Measurements from ENCODE around the gene NCCRP1.
A peak's percentile ranks its signal among the peaks of the same experiment; 100 is the strongest.

The NCCRP1 gene

DNA sequence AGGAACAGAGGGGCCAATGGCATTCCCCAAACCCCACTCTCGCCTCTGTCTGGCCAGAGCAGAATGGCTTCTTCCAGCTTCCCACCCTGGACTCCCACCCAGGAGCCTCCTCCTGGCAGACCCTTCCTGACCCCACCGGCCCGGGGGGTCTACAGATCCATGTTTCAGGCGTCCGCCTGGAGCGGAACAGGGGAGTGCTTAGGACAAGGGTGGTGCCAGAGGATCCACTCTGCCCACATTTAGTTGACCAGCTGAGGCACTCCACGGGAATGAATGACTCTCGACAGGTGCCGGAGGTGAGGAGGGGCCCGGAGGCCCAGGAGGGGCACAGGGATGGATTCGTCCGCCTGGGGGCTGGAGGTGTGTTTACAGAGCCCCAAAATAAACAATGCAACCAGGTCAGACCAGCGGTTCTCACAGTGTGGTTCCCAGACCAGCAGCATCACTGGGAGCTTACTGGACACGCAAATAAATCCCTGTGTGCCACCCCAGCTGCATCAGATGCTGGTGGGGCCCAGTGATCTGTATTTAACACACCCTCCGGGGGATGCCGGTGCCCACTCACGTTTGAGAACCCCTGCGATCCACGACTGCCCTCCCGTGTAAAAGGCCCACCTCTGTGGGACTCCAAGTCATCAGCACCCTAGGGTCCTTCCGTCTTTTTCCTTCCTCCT is 15.1 kb upstream of the NCCRP1 start:
- DNase-seq: no peak

DNA sequence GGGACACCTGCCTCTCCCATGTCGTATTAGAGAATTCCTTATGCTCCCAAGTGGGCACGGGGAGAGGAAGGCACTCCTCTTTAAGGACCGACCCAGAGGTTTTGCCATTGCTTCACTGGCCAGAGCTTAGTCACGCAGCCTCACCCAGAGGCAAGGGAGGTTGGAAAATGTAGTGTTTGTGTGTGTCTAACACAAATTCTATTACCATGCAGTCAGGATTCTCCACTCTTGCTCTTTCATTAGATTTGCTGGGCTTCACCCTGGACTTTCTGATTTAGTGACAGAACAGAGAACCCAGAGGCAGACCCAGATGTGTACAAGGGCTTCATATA is 14.6 kb upstream of the NCCRP1 start:
- no peak for DNase-seq

DNA sequence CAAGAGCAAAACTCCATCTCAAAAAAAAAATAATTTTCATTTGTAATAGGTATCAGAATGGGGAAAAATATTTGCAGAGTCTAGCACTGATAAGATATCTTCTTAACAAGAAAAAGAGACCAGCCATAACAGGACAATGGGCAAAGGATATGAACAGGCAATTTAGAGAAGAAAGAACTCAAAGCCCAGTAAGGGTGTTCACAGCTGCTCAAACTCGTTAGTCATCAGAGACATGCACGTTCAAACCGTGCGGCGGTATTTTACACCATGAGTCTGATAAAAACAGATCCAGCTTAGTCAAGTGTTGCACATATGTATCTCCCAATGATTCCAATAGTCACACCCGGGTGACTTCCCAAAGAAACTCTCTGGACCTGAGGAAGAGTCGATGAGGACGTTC is 13.7 kb upstream of the NCCRP1 start:
- no peak for DNase-seq

DNA sequence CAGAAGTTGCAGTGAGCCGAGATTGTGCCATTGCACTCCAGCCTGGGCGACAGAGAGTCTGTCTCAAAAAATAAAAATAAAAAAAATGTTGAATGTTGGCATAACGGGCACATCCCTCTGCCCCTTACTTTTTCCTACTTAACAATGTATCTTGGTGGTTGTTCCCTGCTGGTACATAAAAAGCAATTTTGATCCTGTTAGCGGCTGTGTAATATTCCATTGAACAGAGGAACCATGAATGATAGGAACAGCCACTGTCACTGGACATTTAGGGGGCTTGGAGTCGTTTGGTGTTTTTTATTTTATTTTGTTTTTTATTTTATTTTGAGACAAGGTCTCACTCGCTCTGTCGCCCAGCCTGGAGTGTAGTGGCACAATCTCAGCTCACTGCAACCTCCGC is 10.4 kb upstream of the NCCRP1 start:
- no peak for DNase-seq

DNA sequence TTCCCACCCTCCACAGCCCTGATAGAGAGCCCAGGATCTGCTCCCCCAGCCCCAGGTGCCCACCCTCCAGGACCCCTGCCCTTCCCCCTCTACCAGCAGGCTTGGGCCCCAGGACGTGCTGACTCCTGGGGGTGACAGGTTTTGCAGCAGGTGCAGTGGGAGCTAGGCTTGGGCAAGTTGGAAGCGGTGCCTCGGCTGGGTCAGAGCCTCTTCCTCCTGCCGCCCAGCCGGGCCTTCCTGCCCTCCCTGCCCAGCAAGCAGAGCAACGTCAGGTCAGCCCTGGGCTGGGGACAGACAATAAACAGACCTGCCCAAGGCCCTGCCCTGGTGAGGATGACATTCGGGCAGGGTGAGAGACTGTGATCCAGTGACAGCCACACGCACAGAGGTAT is 9.2 kb upstream of the NCCRP1 start:
- no peak for DNase-seq

DNA sequence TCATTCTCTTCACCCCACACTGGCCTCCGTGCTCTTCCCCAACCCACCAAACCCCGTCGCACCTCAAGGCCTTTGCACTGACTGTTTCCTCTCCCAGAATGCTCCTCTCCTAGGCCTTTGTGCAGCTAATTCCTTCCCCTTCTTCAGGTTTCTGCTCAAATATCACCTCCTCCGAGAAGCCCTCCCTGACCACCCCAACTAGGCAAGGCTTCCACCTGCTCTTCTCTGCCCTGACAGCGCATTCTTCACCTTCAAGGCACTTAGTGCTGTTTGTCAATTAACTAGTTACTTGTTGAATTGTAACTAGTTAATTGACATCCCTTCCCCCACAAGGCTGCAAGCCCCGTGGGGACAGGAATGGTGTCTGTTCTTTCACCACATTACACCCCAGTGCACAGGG is 7.8 kb upstream of the NCCRP1 start:
- no peak for DNase-seq

DNA sequence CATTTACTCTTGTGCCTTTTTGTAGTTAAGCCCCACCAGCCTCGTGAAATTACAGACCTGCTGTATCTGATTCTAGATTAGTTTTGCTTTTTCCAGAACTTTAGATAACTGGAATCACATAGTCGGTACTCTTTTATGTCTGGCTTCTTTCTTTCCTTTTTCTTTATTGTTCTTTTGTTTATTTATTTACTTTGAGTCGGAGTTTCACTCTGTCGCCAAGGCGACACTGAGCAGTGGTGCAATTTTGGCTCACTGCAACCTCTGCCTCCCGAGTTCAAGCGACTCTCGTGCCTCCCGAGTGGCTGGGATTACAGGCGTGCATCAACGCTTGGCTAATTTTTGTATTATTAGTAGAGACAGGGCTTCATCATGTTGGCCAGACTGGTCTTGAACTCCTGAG is 6.0 kb upstream of the NCCRP1 start:
- no peak for DNase-seq

DNA sequence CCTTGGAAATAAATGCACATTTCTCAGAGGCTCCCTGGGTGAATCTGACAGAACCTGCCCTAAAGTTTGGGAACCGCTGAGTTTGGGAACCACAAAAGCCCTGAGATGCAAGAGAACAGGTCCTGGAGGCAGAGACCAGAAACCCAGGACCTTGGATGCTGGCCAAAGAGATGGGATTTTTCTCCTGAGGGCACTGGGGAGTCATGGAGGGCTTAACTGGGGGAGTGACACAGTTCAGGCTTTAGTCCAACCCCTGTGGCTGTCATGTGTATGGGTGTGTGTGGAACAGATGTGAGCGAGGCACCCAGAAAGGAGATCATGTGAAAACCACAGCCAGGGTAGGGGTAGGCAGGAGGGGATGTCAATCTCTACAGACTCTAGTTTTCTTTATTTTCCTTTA is 3.9 kb upstream of the NCCRP1 start:
- DNase-seq: no peak

DNA sequence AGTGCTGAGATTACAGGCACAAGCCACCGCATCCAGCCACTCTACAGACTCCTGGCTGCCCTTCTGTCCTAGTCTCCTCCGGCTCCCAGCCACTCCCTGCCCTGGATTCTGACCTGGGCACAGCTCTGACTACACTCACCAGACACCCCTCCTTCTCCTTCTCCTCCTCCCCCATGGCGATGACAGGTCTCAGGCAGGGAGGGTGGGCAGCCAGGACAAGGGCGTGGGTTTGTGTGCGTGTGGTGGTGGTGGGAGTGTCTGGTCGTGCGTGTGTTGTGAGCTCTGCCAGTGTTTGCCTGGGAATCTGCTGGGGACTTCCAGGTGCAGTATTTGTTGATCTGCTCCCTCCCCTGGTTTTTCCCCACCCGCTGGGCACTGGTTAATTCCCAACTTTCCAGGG is 3.0 kb upstream of the NCCRP1 start:
- no peak for DNase-seq

DNA sequence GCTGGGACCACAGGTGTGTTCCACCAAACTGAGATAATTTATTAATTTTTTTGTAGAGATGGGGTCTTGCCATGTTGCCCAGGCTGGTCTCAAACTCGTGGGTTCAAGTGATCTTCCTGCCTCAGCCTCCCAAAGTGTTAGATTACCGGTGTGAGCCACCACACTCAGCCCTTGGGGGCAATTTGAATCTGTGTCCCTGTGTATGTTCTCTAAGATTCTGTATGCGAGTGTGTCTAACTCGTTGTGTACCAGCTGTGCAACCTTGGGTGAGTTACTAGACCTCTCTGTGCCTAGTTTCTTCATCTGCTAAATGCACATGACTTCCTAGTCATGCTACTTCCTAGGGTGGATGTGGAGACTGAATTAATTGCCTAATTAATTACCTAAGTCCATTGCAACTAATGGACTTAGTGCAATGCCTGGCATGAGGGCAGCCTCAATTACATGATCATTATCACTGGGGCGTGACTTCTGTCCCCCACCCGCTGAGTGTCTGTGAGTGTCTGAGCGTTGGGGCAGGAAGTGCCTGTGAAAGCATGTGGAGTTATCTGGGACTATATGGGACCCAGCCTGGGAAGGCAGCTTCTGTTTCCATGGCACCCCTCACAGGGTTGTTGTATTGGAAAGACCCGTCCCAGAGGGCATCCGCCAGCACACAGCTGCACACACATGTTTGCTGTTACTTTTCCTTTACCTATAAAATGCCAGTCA is 1.8 kb upstream of the NCCRP1 start:
- DNase-seq: no peak

DNA sequence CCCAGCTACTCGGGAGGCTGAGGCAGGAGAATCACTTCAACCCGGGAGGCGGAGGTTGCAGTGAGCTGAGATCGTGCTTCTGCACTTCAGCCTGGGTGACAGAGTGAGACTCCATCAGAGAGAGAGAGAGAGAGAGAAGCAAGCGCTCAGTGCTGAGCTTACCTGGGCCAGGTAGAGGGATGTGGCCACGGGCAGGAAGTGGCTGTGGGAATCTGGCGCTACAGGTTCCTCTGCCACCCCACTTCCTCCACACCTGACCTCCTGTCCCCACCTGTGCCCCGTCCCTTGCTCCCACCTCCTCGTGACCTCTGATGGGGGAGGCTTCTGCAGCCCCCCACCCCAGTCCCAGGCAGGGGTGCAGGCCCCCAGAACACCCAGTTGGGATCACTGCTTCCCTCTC is 1.0 kb upstream of the NCCRP1 start:
- DNase-seq: no peak

DNA sequence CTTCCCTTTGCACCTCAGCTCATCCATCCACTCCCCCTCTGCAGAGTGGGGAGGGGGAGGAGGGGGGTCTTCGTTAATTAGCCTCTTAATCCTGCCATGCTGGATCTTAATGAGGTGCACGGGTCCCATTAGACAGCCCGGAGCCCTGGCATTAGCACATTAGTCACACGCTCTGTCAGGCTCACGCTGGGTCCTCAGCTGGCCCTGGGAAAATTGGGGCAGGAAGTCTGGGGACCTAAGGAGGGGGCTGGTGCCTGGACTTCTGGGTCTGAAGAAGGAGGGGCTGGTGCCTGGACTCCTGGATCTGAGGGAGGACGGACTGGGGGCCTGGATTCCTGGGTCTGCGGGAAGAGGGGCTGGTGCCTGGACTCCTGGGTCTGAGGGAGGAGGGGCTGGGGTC is 444 bp upstream of the NCCRP1 start:
- no peak for DNase-seq

DNA sequence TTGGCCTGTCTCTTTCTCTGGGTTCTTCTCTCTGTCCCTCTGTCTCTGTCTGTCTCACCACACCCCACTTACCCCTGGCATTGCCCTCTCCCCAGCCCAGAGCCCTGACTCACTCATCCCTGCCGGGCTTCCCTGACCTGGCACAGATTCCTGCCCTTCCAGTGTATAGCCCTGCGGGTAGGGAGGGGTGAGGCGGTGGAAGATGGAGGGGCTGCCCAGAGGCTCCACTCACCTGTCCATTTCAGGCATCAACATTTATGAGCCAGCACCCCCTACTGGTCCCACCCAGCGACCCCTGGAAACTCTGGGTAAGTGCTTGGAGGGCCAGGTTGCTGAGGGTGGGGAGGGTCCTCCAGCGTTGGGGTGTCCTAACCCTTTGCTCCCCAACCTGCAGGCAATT is 1.0 kb downstream of the NCCRP1 start:
- no peak for DNase-seq

DNA sequence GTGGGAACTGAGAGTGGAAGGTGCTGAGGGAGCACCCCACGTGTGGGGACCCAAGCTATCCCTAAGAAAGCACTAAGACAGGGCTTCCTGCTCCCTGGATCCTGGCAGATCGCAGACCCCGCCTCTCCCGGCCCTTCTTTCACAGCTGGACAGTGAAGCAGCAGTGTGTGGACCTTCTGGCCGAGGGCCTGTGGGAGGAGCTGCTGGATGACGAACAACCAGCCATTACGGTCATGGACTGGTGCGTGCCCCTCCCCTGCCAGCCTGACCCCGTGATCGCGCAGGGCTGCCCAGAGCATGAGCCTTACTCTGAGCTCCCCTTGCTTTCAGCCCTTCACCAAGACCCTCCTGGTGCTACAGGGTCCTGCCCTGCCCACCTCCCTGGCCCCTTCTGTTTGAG is 2.3 kb downstream of the NCCRP1 start:
- no peak for DNase-seq

DNA sequence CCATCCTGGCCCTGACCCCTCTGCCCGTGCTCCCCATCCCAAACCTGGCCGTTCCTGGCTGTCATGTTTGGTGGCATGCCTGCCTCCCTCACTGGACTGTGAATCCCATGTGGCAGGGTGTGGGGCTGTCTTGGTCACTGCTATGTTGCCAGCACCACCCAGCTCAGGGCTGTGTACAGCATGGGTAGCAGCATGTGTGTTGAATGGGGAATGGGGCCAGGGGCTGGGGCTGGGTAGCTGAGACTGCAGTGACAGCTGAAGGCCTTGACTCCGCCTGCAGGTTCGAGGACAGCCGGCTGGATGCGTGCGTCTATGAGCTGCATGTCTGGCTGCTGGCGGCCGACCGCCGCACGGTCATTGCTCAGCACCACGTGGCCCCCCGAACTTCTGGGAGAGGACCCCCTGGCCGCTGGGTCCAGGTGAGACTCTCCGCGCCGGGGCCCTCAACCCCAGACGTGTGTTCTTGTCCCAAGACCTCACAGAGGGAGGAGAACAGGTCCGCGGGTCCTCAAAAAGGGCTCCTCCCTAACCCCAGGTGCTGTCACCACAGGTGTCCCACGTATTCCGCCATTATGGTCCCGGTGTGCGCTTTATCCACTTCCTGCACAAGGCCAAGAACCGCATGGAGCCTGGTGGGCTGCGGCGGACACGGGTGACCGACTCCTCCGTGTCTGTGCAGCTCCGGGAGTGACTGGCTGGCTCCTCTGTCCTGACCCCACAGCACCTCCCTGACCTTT is 3.5 kb downstream of the NCCRP1 start:
- DNase-seq: no peak

DNA sequence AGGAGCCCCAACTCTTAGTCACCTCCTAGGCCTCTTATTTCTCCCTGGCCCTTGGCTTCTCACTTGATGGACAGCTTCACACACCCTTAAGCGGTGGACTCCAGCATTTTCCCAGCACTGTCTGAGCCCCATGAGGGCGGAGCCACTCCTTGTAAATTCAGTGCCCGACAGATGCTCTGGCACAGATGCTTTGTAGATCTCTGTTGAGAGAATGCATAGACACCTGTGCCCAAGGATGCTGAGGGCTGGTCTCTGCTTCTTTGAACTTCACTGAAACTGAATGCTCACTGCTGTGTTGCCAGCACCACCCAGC is 4.0 kb downstream of the NCCRP1 start:
- peak; percentile 78 for DNase-seq

DNA sequence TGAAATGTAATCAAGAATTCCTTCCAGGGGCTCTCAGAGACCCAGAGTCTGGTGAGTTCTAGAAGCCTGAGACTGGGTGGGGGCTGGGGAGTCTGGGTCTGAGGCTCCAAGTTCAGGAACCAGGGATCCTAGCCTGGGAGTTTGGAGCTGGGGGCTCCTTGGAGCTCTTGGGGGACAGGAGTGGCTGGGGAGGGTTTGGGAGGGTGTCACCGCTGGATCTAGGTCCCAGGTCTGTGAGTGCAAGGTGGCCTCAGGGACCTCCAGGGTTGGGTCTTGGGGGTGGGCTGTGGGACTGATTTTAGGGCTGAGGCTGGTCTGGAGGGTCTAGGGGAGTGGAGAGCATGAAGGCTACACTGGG is 6.2 kb downstream of the NCCRP1 start:
- DNase-seq: no peak

DNA sequence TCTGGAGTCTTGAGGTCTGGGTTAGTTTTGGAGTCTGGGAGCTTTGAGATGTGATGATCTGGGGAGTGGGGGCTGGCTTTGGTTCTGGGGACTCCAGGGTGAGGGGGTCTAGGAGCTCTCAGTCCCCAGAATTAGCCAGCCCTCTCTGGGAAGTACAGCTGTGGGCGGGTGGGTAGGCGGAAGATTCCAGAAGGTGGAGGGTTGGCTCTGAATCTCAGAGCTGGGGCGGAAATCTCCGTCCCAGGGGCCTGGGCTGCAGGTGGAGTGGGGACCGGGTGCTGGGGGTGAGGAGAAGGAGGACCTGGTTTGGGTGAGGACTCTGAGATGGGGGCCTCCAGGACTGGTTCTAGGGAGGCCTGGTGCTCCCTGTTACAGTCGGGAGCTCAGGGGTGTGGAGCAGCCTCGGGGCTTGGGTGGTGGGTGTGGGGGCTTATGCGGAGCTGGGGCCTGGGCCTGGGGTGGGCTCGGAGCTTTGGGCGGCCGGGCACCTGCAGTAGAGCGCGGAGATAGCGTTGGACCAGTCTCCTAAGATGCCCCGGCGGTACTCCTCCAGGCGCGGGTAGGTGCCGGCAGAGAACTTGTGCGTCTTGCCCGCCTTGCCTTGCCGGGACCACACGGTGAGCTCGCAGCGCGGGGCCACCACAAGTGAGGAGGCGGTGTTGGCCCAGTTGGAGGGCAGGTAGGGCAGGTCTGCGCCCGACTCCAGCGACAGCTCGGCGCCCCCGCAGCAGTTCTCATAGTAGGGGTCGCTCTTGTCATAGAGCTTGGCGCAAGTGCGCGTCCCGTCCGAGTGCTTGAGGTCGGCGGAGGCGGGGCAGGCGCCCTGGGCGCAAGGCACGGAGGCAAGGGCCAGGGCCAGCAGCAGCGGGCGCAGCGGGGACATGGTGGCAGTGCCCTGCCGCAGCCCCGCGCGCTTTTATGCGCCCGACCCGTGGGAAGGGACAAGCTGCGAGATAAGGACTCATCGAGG is 6.9 kb downstream of the NCCRP1 start, which contains the start of gene SYCN:
TSS of gene SYCN (minus strand) at position 892 of the 970 bp plus-strand sequence. CDS start at position 883, 9 bp downstream.
- DNase-seq: no peak

DNA sequence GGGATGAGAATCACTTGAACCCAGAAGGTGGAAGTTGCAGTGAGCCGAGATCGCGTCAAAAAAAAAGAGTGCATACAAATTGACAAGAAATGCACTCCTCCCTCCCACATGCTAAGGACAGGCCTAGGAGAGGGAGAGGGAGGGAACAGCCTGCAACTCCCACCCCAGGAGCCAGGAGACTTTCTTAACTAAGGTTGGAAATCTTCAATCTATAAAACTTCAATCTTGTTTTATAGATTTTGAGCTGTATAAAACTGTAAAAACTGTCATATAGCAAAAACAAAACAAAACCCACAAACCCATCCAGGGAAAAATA is 8.6 kb downstream of the NCCRP1 start:
- DNase-seq: no peak

DNA sequence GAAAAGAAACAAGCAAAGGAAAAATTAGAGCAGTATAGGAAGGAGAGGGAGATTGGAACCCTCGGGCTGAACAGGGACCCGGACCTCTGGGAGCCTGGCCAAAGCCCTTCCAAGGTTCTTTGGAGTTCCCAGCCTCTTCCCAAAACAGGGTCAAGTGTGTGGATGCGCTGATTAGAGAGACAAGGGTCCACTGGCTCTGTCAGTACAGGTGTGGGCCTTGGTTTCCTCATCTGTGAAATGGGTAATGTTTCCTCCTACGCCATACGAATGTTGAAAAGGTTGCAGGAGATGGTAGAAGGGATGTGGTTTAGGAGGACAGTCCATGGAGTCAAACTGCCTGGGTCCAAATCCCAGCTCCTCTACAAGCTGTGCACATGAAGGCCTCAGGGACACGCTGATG is 9.4 kb downstream of the NCCRP1 start:
- DNase-seq: no peak

DNA sequence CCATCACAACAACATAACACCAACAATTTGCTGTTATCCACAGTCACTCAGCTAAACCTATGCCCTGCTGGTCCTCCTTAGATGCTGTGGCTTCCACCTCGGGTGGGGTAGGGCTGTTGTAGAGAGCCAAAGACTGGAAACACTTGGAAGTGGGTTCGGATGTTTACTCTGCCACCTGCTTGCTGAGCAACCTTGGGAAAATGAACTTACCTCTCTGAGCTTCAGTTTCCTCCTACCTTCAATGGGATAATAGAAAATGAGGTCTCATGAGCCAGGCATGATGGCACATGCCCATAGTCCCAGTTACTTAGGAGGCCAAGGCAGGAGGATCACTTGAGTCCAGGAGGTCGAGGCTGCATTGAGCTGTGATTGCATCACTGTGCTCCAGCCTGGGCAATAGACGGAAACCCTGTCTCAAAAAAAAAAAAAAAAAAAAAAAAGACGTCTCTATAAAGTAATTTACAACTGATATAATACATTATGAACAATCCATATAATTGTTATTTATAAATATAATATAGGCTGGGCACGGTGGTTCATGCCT is 10.6 kb downstream of the NCCRP1 start:
- no peak for DNase-seq

DNA sequence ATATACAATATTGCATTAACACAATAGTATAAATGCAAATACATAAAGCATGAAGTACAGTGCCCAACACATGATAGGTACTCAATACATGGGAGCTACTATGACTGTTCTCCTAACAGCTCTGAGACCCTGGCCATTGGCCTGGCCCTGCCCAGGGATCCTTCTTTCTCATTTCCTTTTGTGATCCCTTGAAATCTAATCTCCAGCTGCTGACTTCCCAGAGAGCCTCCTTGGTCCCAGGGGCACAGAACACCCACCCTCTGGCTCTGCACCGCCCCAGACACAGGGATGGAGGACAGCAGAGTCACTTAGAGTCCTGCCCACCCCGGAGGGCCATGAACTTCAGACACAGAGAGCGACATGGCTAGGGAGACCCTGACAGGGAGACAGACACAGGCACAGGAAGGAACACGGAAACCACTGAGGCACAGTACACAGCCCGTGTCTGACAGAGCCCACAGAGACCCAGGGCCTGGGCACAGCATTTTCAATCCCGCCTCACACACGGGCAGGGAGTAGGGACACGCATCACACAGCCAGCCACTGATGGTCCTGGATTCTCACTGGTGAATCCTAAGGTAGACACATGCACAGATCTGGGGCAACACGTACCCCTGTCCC is 11.5 kb downstream of the NCCRP1 start:
- DNase-seq: no peak

DNA sequence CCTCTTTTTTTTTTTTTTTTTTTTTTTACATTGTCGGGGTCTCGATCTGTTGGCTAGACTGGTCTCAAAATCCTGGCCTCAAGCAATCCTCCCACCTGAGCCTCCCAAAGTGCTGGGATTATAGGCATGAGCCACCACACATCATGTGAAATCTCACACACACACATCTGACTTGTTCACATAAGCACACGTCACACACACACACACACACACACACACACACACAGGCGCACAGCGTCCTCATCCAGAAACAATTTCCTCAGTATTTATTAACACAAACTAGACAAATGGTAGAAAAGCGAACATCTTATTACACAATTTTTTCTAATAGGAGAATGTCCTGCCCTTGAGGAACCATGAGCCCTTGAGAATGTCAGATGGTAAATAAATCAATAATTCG is 12.4 kb downstream of the NCCRP1 start:
- no peak for DNase-seq

All from NCI-H2171 treated with DMSO at 0.1 percent for 48 hours (cell line).